ENCODE measurements around the gene FAM3C.
"Not testable (repeated sequence)": the region's sequence is repeated elsewhere in the genome, so short reads cannot be mapped to it uniquely, and the experiment has no call there.

The FAM3C gene

DNA sequence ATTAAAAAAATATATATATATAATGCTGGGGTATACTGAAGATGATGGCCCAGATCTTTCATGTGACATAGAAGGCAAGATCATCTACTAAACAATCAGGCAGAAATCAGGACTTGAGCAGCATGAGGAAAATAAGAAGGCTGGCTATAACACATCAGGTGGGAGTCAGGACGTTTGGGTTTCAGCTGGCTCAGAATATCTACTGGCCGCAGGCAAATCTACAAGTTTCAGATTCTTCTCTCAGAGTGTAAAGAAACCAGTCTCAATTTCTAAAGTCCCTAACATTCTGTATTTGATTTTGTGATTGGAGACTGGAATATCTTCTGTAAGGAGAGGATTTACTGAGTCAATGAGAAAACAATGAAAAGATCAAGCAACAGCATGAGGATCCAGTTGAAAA, 37.7 kb upstream of the FAM3C start:
- H3K27ac ChIP-seq: no peak overlapping the region
- TF ChIP-seq, protein P1, sequence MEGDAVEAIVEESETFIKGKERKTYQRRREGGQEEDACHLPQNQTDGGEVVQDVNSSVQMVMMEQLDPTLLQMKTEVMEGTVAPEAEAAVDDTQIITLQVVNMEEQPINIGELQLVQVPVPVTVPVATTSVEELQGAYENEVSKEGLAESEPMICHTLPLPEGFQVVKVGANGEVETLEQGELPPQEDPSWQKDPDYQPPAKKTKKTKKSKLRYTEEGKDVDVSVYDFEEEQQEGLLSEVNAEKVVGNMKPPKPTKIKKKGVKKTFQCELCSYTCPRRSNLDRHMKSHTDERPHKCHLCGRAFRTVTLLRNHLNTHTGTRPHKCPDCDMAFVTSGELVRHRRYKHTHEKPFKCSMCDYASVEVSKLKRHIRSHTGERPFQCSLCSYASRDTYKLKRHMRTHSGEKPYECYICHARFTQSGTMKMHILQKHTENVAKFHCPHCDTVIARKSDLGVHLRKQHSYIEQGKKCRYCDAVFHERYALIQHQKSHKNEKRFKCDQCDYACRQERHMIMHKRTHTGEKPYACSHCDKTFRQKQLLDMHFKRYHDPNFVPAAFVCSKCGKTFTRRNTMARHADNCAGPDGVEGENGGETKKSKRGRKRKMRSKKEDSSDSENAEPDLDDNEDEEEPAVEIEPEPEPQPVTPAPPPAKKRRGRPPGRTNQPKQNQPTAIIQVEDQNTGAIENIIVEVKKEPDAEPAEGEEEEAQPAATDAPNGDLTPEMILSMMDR (conservative IDR thresholded peaks at IDR 0.05): no peak
- TF ChIP-seq ZFX (IDR thresholded peaks at IDR 0.05): no peak

DNA sequence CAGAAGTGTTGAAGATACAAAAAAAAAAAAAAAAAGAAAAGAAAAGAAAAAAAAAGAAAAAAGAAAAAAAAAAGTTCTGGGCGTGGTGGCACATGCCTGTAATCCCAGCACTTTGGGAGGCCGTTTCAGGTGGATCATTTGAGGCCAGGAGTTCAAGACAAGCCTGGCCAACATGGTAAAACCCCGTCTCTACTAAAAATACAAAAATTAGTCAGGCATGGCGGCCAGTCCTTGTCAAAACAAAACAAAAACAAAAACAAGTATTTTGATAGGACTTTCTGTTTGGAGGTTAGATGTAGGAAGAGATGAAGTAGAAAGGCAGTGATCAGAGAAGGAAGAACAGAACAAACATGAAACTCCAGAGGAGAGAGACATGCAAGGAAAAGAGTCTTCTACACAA, 36.4 kb upstream of the FAM3C start:
- not testable (repeated sequence) for H3K27ac ChIP-seq

DNA sequence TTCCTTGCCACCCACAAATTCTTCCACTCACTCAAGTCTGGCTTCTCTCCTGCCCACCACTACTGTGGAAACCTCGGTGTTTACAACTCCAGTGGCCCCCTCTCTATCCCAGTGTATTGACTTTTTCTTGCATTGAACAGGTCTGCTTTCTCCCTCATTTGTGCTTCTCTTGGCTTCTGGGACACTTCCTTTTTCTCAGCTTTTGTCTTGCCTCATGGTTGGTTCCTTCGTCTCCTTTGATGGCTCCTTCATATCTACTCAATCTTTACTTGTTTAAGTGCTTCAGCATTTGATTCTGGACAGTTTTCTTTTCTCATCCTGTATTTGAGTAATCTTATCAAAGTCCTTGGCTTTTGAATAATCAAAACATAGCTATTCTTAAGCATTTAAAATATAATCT, 35.9 kb upstream of the FAM3C start:
- TF ChIP-seq, protein P1 (conservative IDR thresholded peaks at IDR 0.05): no peak
- TF ChIP-seq ZFX (IDR thresholded peaks at IDR 0.05): no peak

DNA sequence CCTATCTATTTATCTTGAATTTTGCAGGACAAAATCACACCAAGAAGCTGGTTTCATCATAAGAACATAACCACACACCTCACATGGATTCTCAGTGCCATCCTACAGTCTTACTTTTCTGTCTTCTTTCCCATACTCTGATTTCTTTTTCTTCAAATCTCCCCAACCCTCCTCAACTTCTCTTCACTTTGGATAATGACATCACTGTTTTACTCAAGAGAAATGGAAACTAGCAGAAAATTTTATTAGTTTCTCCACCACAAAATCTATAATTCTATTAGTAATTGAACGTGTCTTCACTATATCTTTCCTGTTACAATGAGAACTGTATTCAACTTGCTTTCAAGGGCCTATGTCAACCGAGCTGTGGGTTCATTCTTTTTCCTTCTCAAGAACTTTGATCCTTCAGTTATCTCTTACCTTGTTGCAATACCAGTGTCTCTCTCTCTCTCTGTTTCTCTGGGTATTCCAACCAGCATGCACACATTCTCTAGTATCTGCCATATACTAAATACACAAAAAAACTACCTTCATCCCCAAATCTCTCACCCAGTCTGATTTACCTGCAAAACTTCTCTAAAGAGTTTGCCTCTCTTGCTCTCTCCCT, 35.4 kb upstream of the FAM3C start:
- TF ChIP-seq, protein P1 (conservative IDR thresholded peaks at IDR 0.05): no peak
- no peak for TF ChIP-seq ZFX (IDR thresholded peaks at IDR 0.05)
- no peak overlapping the region for H3K27ac ChIP-seq

More for the DNA sequence above, 35.9 kb upstream of the FAM3C start:
- no peak overlapping the region for H3K27ac ChIP-seq

DNA sequence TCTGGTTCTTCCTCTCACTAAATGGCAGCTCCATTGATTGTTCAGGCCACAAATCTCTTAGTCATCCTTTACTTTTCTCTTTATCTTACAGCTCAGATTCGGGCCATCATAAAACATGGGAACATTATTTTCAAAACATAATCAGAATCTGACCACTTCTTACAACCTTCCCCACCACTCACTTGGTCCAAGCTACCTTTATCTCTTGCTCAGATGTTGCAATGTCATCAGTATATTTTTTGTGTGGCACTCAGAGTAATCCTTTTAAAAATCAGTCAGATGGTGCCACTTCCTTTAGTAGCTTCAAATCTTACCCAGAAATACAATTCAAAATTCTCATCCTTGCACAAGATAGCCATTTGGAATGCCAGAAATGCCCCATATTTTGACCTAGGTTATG, 34.5 kb upstream of the FAM3C start:
- no peak overlapping the region for H3K27ac ChIP-seq
- TF ChIP-seq, protein P1 (conservative IDR thresholded peaks at IDR 0.05): no peak
- no peak for TF ChIP-seq ZFX (IDR thresholded peaks at IDR 0.05)

DNA sequence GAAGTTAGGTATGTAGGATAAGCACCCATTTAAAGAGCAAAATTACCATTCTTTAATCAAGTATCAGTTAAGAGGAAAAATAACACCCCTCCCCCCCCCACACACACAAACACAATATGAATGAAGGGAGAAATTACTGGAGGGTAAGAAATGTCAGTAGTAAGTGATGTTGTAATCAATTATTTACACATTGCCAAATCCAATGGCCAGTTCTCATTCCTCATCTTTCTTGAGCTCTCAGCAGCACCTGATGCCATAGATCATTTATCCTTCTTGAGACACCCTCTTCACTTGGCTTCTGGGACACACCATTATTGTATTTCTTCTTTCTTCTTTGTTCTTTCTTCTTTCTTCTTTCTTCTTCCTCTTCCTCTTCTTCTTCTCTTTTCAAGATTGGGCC, 33.7 kb upstream of the FAM3C start:
- no peak overlapping the region for H3K27ac ChIP-seq
- no peak for TF ChIP-seq ZFX (IDR thresholded peaks at IDR 0.05)
- TF ChIP-seq, protein P1 (conservative IDR thresholded peaks at IDR 0.05): no peak

DNA sequence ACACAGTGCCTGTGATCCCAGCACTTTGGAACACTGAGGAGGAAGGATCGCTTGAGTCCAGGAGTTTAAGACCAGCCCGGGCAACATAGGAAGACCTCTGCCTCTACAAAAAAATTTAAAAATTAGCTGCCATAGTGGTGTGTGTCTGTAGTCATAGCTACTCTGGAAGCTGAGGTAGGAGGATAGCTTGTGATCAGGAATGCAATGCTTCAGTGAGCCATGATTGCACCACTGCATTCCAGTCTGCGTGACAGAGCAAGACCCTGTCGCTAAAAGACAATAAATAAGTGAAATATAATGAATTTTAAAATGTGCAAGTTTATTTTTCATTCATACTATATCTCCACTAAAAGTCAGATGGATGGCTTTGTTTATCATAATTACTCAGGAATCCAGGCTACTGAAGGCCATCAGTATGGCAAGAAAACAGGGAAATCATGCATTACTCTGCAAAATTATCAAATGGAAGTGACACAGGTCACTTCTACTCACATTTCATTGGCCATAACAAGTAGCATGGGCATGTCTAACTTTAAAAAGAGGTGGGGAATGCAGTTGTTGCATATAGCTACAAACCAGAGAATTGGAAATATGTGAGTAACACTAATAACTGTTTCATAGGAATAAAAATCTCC, 32.9 kb upstream of the FAM3C start:
- TF ChIP-seq, protein P1 (conservative IDR thresholded peaks at IDR 0.05): no peak
- no peak for TF ChIP-seq ZFX (IDR thresholded peaks at IDR 0.05)
- H3K27ac ChIP-seq: no peak overlapping the region

DNA sequence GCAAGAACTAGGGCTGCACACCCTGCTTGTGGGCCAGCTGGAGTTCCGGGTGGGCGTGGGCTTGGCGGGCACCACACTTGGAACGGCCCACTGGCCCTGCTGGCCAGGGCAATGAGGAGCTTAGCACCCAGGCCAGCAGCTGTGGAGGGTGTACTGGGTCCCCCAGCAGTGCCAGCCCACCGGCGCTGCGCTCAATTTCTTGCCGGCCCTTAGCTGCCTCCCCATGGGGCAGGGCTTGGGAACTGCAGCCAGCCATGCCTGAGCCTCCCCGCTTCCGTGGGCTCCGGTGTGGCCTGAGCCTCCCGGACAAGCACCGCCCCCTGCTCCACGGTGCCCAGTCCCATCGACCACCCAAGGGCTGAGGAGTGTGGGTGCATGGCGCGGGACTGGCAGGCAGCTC, 25.6 kb upstream of the FAM3C start:
- peak overlapping the region; percentile 43 for H3K27ac ChIP-seq
